Hematopoietic multipotent progenitor cell treated with erythropoietin and hydrocortisone succinate and interleukin-3 and kit ligand, for 8 days (in vitro differentiated cells): ENCODE results near the gene MIB1.
"Not testable (repeated sequence)": the region's sequence is repeated elsewhere in the genome, so short reads cannot be mapped to it uniquely, and the experiment has no call there.

Source experiments
- DNase-seq: peaks from one replicate; pipeline ENCODE4 v3.0.0-alpha.2; 2015

Gene MIB1

DNA sequence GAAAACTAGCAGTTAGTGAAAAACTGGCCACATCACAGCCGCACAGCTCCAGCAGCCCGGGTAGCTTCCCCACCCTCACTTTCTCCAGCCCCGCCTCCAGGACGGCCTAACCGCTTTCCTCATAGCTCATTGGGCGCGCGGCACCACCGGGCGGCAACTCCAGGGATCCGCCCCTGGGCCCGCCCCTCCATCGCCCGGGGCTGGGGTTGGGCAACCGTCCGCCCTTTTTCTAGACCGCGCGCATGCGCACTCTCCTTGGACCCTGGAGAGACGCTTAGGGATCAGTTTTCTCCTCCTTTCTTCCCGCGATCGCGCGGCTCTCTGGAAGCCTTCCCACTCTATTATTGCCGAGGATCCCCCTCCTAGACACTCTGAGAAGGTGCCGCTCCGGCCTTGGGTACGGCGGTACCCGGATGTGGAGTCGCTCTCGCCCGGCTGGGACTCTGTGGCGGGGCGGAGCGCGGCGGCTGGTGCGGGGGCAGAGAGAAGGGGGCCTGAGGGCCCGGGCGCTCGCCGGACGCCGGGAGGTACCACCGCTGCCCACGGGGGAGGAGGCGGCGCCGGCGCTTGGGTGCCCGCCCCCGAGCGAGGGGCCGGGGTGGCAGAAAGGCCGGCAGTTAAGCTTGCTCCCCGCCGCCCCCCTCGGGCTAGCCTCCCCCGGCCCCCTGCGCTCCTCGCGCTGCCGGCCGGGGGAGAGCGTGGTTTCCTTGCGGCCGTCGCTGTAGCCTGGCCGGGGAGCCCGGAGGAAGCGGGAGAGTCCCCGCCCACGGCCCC, at the start of gene MIB1:
TSS of gene MIB1 (plus strand) at position 255 of the 774 bp plus-strand sequence. CDS start 792 bp downstream, outside the sequence.
- DNase-seq: peak; percentile 97

DNA sequence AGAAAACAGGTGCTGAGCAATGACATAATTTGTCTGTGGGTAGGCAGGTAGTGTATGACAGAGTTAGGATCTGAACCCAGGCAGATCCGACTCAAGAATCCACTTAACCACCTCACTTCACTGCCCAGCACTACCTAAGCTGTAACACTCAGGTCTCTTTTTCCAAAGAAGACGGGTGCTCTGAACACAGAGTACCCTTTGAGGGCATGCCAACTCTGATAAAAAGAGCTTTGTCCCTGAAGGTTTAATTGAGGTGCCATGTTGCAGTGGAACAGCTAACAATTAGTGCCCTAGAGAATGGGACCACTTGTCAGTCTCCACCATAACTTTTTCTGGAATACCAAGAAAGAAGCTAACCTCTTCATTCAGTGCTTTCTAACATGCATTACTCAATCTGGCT, 47.3 kb upstream of the MIB1 start:
- DNase-seq: no peak

GRCh38 chr18:21700528-21701075, 40.0 kb upstream of the MIB1 start:
- DNase-seq: no peak

- DNase-seq: no peak
Measured at GRCh38 chr18:21701621-21702020, 39.0 kb upstream of the MIB1 start.

DNA sequence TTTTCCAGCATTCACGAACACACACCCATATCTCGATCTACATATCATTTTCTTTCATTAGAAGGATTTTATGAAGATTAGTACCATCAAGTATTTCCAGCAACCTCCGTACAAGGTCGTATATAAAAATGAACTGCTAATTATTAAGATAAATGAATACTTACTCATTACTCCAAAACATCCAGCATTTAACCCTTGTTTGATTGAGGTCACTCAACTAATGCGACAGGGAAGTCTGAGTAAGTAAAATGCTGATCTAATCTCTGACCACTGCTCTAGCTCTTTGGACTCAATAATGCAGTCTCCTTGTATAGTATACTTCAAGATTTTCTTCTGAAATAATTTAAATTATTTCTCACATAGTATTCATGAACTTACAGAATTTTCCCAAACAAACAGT, 38.0 kb upstream of the MIB1 start:
- DNase-seq: no peak

DNA sequence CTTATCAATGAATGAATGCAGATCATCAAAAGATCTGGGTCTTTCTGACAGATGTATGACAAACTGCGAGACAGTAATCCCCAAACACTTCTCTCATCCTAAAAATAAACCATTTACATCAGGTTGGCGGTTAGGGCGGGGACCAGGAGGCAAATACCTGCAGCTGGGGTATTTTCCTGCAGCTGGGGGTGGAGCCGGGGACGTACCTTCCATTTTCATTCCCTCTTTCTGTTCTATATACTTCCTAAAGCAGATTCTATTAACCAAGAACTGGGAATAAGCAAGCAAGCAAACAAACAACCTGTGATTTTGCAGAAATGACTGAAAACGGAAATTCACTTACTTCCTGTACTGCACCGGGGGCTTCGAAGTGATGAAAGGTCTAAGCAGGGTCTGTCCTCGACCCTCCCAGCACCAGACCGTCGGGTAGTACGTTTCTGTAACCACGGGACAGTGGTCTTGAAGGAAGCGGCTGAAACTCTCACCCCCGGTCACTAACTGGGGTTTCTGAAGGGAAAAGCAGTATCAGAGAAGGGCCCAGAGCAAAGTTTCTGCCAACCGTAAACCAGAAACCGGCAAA, 37.3 kb upstream of the MIB1 start:
- no peak for DNase-seq

DNA sequence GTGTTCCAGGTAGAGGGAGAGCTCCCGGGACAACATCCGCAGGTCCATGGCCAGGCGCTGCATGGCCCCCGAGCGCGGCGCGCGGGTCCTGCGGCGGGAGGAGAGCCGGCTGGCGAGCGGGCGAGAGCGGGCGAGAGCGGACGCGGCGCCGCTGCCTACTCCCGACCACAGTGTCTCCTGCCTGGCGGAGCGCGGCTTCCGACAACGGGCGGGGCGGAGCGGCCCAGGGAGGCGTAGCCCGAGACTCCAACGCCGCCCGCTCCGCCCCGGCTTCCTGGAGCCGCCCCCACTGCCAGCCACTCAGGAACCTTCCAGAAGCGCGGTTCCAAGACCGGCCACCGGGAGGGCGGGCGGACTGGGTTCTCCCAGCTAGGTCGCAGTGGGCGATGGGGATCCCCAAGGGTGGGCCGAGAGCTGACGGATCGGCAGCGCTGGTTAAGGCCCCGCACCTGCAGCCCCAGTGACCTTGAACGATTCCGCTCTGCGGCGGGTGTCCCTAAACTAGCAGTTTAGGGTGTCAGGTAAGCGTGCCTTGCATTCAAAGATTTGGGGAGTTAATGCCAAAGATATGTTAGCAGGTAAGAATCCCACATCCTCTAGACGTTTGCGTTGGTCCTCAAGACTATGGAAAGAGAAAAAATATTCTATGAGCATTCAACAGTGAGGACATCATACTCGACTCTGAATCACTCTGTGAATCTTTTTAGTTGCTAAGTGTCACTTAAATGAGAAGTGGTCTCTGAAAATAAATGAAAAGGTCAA, 35.8 kb upstream of the MIB1 start, which contains the start of gene ABHD3:
TSS of gene ABHD3 (minus strand) at position 172 of the 762 bp plus-strand sequence. CDS start at position 63, 109 bp downstream.
- peak; percentile 89 for DNase-seq

DNA sequence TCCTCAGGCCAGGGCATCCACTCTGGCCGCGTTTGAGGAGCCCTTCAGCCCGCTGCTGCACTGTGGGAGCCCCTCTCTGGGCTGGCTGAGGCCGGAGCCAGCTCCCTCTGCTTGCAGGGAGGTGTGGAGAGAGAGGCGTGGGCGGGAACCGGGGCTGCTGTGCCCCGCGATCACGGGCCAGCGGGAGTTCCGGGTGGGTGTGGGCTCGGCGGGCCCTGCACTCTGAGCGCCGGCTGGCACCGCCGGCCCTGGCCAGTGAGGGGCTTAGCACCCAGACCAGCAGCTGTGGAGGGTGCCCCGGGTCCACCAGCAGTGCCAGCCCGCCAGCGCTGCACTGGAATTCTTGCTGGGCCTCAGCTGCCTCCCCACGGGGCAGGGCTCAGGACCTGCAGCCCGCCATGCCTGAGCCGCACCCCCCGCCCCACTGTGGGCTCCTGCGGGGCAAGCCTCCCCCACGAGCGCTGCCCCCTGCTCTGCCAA, 34.2 kb upstream of the MIB1 start:
- no peak for DNase-seq

- not testable (repeated sequence) for DNase-seq
Measured at GRCh38 chr18:21707130-21707529, 33.5 kb upstream of the MIB1 start.

- no peak for DNase-seq
Measured at GRCh38 chr18:21714474-21714873, 26.1 kb upstream of the MIB1 start.

DNA sequence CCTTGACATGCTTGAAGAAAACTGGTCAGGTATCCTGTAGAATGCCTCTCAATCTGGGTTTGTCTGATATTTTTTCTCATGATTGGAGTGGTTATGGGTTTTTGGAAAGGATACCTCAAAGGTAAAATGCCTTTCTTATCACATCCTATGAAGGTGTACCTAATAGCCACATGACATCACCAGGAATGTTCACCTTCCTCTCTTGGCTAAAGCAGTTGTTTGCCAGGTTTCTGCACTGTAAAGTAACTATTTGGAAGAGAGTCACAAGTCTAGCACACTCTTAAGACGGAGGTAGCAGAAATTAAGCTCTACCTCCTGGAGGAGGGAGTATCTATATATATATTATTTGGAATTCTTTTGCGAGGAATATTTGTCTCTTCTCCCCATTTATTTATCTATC, 17.9 kb upstream of the MIB1 start:
- no peak for DNase-seq

- no peak for DNase-seq
Measured at GRCh38 chr18:21725201-21725600, 15.4 kb upstream of the MIB1 start.

- DNase-seq: no peak
Measured at GRCh38 chr18:21727702-21728101, 12.9 kb upstream of the MIB1 start.

GRCh38 chr18:21733011-21733410, 7.6 kb upstream of the MIB1 start:
- no peak for DNase-seq

GRCh38 chr18:21735452-21736015, 5.1 kb upstream of the MIB1 start:
- DNase-seq: peak; percentile 43

GRCh38 chr18:21736926-21737325, 3.7 kb upstream of the MIB1 start:
- DNase-seq: not testable (repeated sequence)

DNA sequence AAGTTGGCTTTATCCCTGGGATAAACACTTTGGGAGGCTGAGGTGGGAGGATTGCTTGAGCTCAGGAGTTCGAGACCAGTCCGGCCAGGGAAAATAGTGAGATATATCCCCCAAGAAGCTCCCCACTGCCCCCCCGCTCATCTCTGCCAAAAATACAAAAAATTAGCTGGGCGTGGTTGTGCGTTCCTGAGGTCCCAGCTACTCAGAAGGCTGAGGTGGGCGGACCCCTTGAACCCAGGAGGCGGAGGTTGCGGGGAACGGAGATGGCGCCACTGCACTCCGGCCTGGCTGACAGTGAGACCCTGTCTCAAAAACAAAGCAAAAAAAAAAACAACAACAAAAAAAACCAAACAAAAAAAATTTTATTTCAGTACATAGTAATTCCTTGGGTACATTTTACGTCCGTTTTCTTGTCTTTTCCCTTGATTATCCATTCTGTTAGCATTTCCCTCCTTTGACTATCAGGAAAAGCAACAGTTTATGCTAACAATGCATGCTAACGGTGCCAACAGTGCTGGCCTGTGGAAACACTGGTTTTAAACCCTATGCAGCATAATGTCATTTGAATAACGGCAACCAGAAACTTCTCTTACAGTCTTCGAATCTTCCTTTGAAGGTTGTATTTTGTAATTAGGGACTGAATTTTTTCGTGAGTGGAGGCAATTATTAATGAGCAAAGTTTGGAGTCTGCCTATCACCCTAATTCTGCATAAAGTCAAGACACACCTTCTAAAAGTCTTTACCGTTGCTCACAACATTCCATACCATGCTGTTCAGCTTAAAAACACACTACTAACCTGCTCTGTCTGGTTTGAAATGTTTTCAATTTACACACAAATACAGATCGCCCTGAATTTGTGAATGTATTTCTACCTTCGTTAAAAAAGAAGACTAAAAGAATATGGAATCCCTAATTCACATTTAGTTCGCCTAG, 721 bp upstream of the MIB1 start:
- no peak for DNase-seq

GRCh38 chr18:21741312-21741561, 645 bp downstream of the MIB1 start:
- no peak for DNase-seq

DNA sequence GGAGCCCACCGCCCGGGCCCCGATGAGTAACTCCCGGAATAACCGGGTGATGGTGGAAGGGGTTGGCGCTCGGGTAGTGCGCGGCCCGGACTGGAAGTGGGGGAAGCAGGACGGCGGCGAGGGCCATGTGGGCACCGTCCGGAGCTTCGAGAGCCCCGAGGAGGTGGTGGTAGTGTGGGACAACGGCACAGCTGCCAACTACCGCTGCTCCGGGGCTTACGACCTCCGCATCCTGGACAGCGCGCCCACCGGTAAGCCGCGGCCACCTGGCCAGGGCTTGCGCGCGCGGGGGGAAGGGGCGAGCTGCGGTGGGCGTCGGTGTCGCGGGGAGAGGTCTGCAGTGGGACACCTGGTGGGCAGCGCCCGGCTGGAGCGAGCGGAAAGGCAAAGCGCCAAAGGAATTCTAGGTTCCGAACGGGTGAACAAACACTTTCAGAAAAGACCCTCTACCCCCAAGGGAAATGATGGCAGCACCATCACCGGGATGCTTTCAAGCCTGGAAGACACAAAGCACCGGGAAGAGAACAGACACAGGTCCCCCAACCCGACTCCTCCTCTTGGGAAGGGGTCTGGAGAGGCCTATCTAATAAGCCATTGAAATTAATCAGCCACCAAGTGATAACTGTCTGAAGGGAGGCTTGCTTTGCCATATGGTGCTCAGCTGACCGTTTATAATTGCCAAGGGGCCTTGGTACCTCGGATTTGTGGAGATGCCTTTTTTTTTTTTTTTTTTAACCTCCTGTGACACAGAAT, 1.1 kb downstream of the MIB1 start:
- DNase-seq: peak; percentile 24

- DNase-seq: no peak
Measured at GRCh38 chr18:21742315-21742687, 1.7 kb downstream of the MIB1 start.

- no peak for DNase-seq
Measured at GRCh38 chr18:21743166-21743832, 2.7 kb downstream of the MIB1 start.
